DOHH2 (cell line): ENCODE measurements around the gene A2M.

Source experiments
- CTCF ChIP-seq: fragments of 200-600 bp; sonication (generic); IDR thresholded peaks from one replicate; pipeline ENCODE4 v1.5.1; 2014; ENCODE audit warnings: antibody characterized with exemption, mild to moderate bottlenecking, low read depth, low read length; ENCODE audit not compliant: poor library complexity, severe bottlenecking
- EZH2phosphoT487 ChIP-seq: fragments of 200-600 bp; sonication (generic); IDR thresholded peaks from 2 replicates; pipeline ENCODE4 v1.6.1; 2017; ENCODE audit warnings: borderline replicate concordance, mild to moderate bottlenecking, antibody characterized with exemption, low read length, moderate library complexity, mixed read lengths

GRCh38 chr12:9113296-9113986 lies 2.3 kb downstream of the A2M start:
- TF ChIP-seq CTCF: no peak
- no peak for TF ChIP-seq EZH2phosphoT487
